Neuronal stem cell (in vitro differentiated cells): ENCODE results near the gene HDGFL3.

Experiments used
- DNase-seq: peaks from one replicate; pipeline ENCODE4 v3.0.0-alpha.2; 2013; ENCODE audit warnings: low spot score
- H2AFZ ChIP-seq: one replicate; pipeline ENCODE4 v1.6.1; 2013; ENCODE audit warnings: mild to moderate bottlenecking, low read length, inconsistent platforms
- H2AK5ac ChIP-seq: 2 replicates; pipeline ENCODE4 v1.6.1; 2013; ENCODE audit warnings: low read depth, mild to moderate bottlenecking, inconsistent platforms, low read length, moderate library complexity, mixed read lengths
- H2BK120ac ChIP-seq: 2 replicates; pipeline ENCODE4 v1.6.1; 2013; ENCODE audit warnings: low read depth, mild to moderate bottlenecking, inconsistent platforms, low read length, moderate library complexity, mixed read lengths
- H2BK12ac ChIP-seq: one replicate; pipeline ENCODE4 v1.6.1; 2013; ENCODE audit warnings: low read length, inconsistent platforms
- H2BK15ac ChIP-seq: 2 replicates; pipeline ENCODE4 v1.6.1; 2013; ENCODE audit warnings: mild to moderate bottlenecking, low read length, inconsistent platforms, mixed read lengths
- H2BK5ac ChIP-seq: one replicate; pipeline ENCODE4 v1.6.1; 2013; ENCODE audit warnings: inconsistent platforms, mild to moderate bottlenecking, low read length, moderate library complexity
- H3K14ac ChIP-seq: one replicate; pipeline ENCODE4 v1.6.1; 2013; ENCODE audit warnings: low read length, inconsistent platforms
- H3K18ac ChIP-seq: 2 replicates; pipeline ENCODE4 v1.6.1; 2013; ENCODE audit warnings: low read length, inconsistent platforms
- H3K23ac ChIP-seq: 2 replicates; pipeline ENCODE4 v1.6.1; 2013; ENCODE audit warnings: low read depth, mild to moderate bottlenecking, mixed read lengths, low read length, inconsistent platforms; ENCODE audit not compliant: poor library complexity
- H3K27ac ChIP-seq: replicated peaks from 3 replicates; pipeline ENCODE4 v1.5.1; 2013; ENCODE audit warnings: low read length, inconsistent platforms
- H3K27me3 ChIP-seq, 3 experiments: 2 replicates each; pipeline ENCODE4 v1.6.1; 2013; ENCODE audit warnings: low read length in 3 of 3, mild to moderate bottlenecking in 2 of 3, inconsistent platforms in 1 of 3, low read depth in 1 of 3, mixed read lengths in 1 of 3, moderate library complexity in 1 of 3; ENCODE audit not compliant: control insufficient read depth in 3 of 3, insufficient read depth in 3 of 3
- H3K36me3 ChIP-seq, 2 donors: replicated peaks in 1 of 2; 2 replicates each; pipeline ENCODE4 v1.6.1; 2013; ENCODE audit warnings: low read length in 2 of 2; ENCODE audit not compliant: control insufficient read depth in 2 of 2, insufficient read depth in 2 of 2
- H3K4ac ChIP-seq: 2 replicates; pipeline ENCODE4 v1.6.1; 2013; ENCODE audit warnings: inconsistent platforms, mild to moderate bottlenecking, low read length, moderate library complexity
- H3K4me1 ChIP-seq, 2 donors: 1 replicate in 1 of 2; 2 replicates in 1 of 2; pipeline ENCODE4 v1.6.1; 2013; ENCODE audit warnings: low read length in 2 of 2, low read depth in 1 of 2; ENCODE audit not compliant: control insufficient read depth in 2 of 2, insufficient read depth in 1 of 2
- H3K4me2 ChIP-seq: one replicate; pipeline ENCODE4 v1.6.1; 2013; ENCODE audit warnings: mild to moderate bottlenecking, low read length, inconsistent platforms; ENCODE audit not compliant: insufficient read depth, poor library complexity, severe bottlenecking
- H3K4me3 ChIP-seq, 2 donors: 2 replicates each; pipeline ENCODE4 v1.5.1; 2013; ENCODE audit warnings: low read length in 2 of 2, mild to moderate bottlenecking in 2 of 2, inconsistent platforms in 1 of 2, moderate library complexity in 1 of 2
- H3K79me1 ChIP-seq: one replicate; pipeline ENCODE4 v1.6.1; 2013; ENCODE audit warnings: low read depth, mild to moderate bottlenecking, inconsistent platforms, low read length, moderate library complexity
- H3K9ac ChIP-seq: one replicate; pipeline ENCODE4 v1.6.1; 2013; ENCODE audit warnings: mild to moderate bottlenecking, low read depth, low read length, inconsistent platforms; ENCODE audit not compliant: poor library complexity
- H3K9me3 ChIP-seq, 2 donors: replicated peaks in 1 of 2; 2 replicates each; pipeline versions ENCODE3 to v1.6.1; 2013; ENCODE audit warnings: low read length in 2 of 2, mild to moderate bottlenecking in 2 of 2, inconsistent platforms in 1 of 2, low read depth in 1 of 2, mixed read lengths in 1 of 2, moderate library complexity in 1 of 2; ENCODE audit not compliant: control insufficient read depth in 2 of 2, insufficient read depth in 1 of 2
- H4K8ac ChIP-seq: one replicate; pipeline ENCODE4 v1.6.1; 2013; ENCODE audit warnings: low read depth, mild to moderate bottlenecking, inconsistent platforms, low read length, moderate library complexity
- H4K91ac ChIP-seq: one replicate; pipeline ENCODE4 v1.6.1; 2013; ENCODE audit warnings: low read length, low read depth, mild to moderate bottlenecking, inconsistent platforms; ENCODE audit not compliant: poor library complexity
- WGBS, 2 donors: extraction: QIAGEN DNeasy Blood & Tissue Kit; methylation state at CpG; one replicate each; pipeline ENCODE4 v1.1.7; 2013; ENCODE audit warnings: missing lambda C conversion rate in 2 of 2, mixed read lengths in 1 of 2; ENCODE audit not compliant: insufficient read length in 2 of 2, insufficient replicate concordance in 1 of 2; ENCODE audit errors: extremely low coverage in 2 of 2; 5-methylcytosine and 5-hydroxymethylcytosine counted together

Gene HDGFL3

GRCh38 chr15:83208367-83208661, 691 bp upstream of the HDGFL3 start:
- Histone ChIP-seq H3K36me3 (peaks cover 0 to 16% of the 10 kb centered on the region in 2 donors), H3K4me1 (peaks cover 9 to 11% of the 10 kb centered on the region in 2 donors), H3K4ac (no peak overlapping the region), H3K9ac (peak overlapping the region; percentile 89), H4K8ac (peak overlapping the region; percentile 98), H3K27me3 (no peaks in the 10 kb centered on the region), H2AK5ac (no peak overlapping the region), H2AFZ (peak overlapping the region; percentile 99), H4K91ac (no peak overlapping the region), H3K4me3 (peak overlapping the region; percentile 93 to 99), H3K9me3 (no peaks in the 10 kb centered on the region), H3K14ac (no peak overlapping the region), H3K18ac (peak overlapping the region; percentile 97), H3K79me1 (peaks cover 2% of the 10 kb centered on the region), H3K27ac (peak overlapping the region; percentile 81), H3K23ac (peak overlapping the region; percentile 98), H2BK15ac (no peak overlapping the region), H2BK12ac (no peak overlapping the region), H3K4me2 (peak overlapping the region; percentile 59), H2BK5ac (peak overlapping the region; percentile 82), H2BK120ac (peak overlapping the region; percentile 53)
- DNase-seq: no peak
- no CpG with 5 or more reads among the region's 11 CpGs for WGBS, 2 donors

GRCh38 chr15:83207009-83207659, 489 bp downstream of the HDGFL3 start:
- Histone ChIP-seq H3K9ac (peak overlapping the region; percentile 94), H3K4ac (no peak overlapping the region), H2AFZ (peak overlapping the region; percentile 99), H3K23ac (peak overlapping the region; percentile 68), H3K27me3 (no peaks in the 10 kb centered on the region), H2BK15ac (peak overlapping the region; percentile 94), H3K14ac (peak overlapping the region; percentile 97), H2BK120ac (no peak overlapping the region), H3K4me2 (peak overlapping the region; percentile 59), H2BK5ac (peak overlapping the region; percentile 82), H3K4me3 (peak overlapping the region; percentile 93 to 99), H3K9me3 (no peaks in the 10 kb centered on the region), H4K91ac (no peak overlapping the region), H4K8ac (no peak overlapping the region), H3K18ac (peak overlapping the region; percentile 86), H2AK5ac (peak overlapping the region; percentile 90), H3K36me3 (peaks cover 0 to 21% of the 10 kb centered on the region in 2 donors), H3K4me1 (peaks cover 9 to 11% of the 10 kb centered on the region in 2 donors), H3K79me1 (peaks cover 2% of the 10 kb centered on the region), H3K27ac (peak overlapping the region; percentile 81), H2BK12ac (no peak overlapping the region)
- peak; percentile 42 for DNase-seq
- WGBS, 2 donors: no CpG with 5 or more reads among the region's 93 CpGs

GRCh38 chr15:83206526-83207008, 1.1 kb downstream of the HDGFL3 start:
- peaks cover 0 to 21% of the 10 kb centered on the region in 2 donors for H3K36me3 ChIP-seq
- H3K18ac ChIP-seq: peak overlapping the region; percentile 86
- H2BK12ac ChIP-seq: no peak overlapping the region
- no peaks in the 10 kb centered on the region for H3K27me3 ChIP-seq
- peak overlapping the region; percentile 93 to 99 for H3K4me3 ChIP-seq
- H2AFZ ChIP-seq: peak overlapping the region; percentile 99
- H2AK5ac ChIP-seq: peak overlapping the region; percentile 90
- H3K79me1 ChIP-seq: peaks cover 2% of the 10 kb centered on the region
- H3K9ac ChIP-seq: peak overlapping the region; percentile 94
- no peak overlapping the region for H4K91ac ChIP-seq
- no peaks in the 10 kb centered on the region for H3K9me3 ChIP-seq
- peak overlapping the region; percentile 94 for H2BK15ac ChIP-seq
- no CpG with 5 or more reads among the region's 25 CpGs for WGBS, 2 donors
- peaks cover 9 to 11% of the 10 kb centered on the region in 2 donors for H3K4me1 ChIP-seq
- peak overlapping the region; percentile 81 for H3K27ac ChIP-seq
- H3K23ac ChIP-seq: peak overlapping the region; percentile 68
- DNase-seq: no peak
- H2BK120ac ChIP-seq: no peak overlapping the region
- peak overlapping the region; percentile 59 for H3K4me2 ChIP-seq
- peak overlapping the region; percentile 82 for H2BK5ac ChIP-seq
- H4K8ac ChIP-seq: no peak overlapping the region
- no peak overlapping the region for H3K4ac ChIP-seq
- peak overlapping the region; percentile 97 for H3K14ac ChIP-seq

- no peak overlapping the region for H3K27ac ChIP-seq
- WGBS, 2 donors: no CpG with 5 or more reads among the region's 4 CpGs
- no peak overlapping the region for H2BK5ac ChIP-seq
Observed at GRCh38 chr15:83205725-83206324, 1.8 kb downstream of the HDGFL3 start.

More at GRCh38 chr15:83205725-83206324, 1.8 kb downstream of the HDGFL3 start:
- Histone ChIP-seq H3K4me3 (peak overlapping the region in 1 of 2 donors; percentile 93), H3K23ac (no peak overlapping the region), H3K79me1 (peaks cover 2% of the 10 kb centered on the region), H2BK120ac (no peak overlapping the region), H3K9ac (no peak overlapping the region), H3K27me3 (no peaks in the 10 kb centered on the region), H3K4me2 (peak overlapping the region; percentile 43), H2AFZ (no peak overlapping the region), H3K18ac (no peak overlapping the region), H3K4ac (no peak overlapping the region), H3K9me3 (no peaks in the 10 kb centered on the region), H4K91ac (no peak overlapping the region), H4K8ac (no peak overlapping the region), H2BK12ac (no peak overlapping the region), H3K36me3 (peaks cover 0 to 23% of the 10 kb centered on the region in 2 donors), H2BK15ac (no peak overlapping the region), H3K4me1 (peaks cover 9 to 11% of the 10 kb centered on the region in 2 donors), H2AK5ac (no peak overlapping the region), H3K14ac (no peak overlapping the region)
- no peak for DNase-seq
